Testis (tissue), 5 donors: ENCODE measurements around the gene BAG5. TPM values are rescaled to one million over a fixed set of nuclear protein-coding genes. Genes with fewer than 3 reads are reported as not detected.
"Not testable (repeated sequence)": the region's sequence is repeated elsewhere in the genome, so short reads cannot be mapped to it uniquely, and the experiment has no call there.

Experiments
- DNase-seq: peaks from one replicate; pipeline ENCODE4 v3.0.0-alpha.2; 2019
- H3K27ac ChIP-seq, 2 donors: fragments of 200-600 bp; sonication (generic); one replicate each; pipeline ENCODE4 v1.5.1; 2019
- H3K27me3 ChIP-seq: fragments of 200-600 bp; sonication (generic); one replicate; pipeline ENCODE4 v1.5.1; 2019
- H3K36me3 ChIP-seq: fragments of 200-600 bp; sonication (generic); one replicate; pipeline ENCODE4 v1.5.1; 2017; ENCODE audit warnings: low read depth; ENCODE audit errors: missing control alignments
- H3K4me1 ChIP-seq: fragments of 200-600 bp; sonication (generic); one replicate; pipeline ENCODE4 v1.5.1; 2019
- H3K4me3 ChIP-seq, 2 donors: fragments of 200-600 bp; sonication (generic); one replicate each; pipeline ENCODE4 v1.5.1; 2017 to 2019
- H3K9me3 ChIP-seq: fragments of 200-600 bp; sonication (generic); one replicate; pipeline ENCODE4 v1.5.1; 2017
- POLR2A ChIP-seq: fragments of 450-650 bp; IDR thresholded peaks from one replicate; pipeline ENCODE4 v1.6.1; 2017; ENCODE audit warnings: antibody characterized with exemption, mild to moderate bottlenecking, moderate library complexity
- WGBS, 2 donors: methylation state at CpG; one replicate each; pipeline ENCODE4 v1.1.5; 2018; 5-methylcytosine and 5-hydroxymethylcytosine counted together
- intact Hi-C: fragments of 100-400 bp; cut with DNase I; formaldehyde crosslinking; loops from one replicate; pipeline ENCODE4 v1.15.1; 2023; ENCODE audit warnings: low total_unique reads
- long read RNA-seq, 2 donors: transcript quantifications; one replicate each; lab custom pipeline, GENCODE V29; 2026
- polyA plus RNA-seq: library from polyadenylated mRNA; stranded (reverse); fragments of 350-450 nt; fragmentation: Illumina TruSeq; extraction: RNeasy Lipid Tissue Mini Kit (QIAGEN cat#74804); gene quantifications from one replicate; pipeline ENCODE4 v1.2.3, GENCODE V29; 2014; ENCODE audit warnings: low read depth, low replicate concordance; ENCODE audit not compliant: insufficient read depth
- total RNA-seq, 2 donors: library from RNA; depleted of rRNA; stranded (reverse); fragments of >200 nt; gene quantifications; one replicate each; pipeline ENCODE4 v1.2.3, GENCODE V29; 2016
- TF ChIP-seq, protein P1 (sequence below), 3 experiments: fragments of 450-650 bp in 2 of 3; fragments of 200-600 bp in 1 of 3; sonication (generic) in 1 of 3; IDR thresholded peaks; one replicate each; pipeline ENCODE4 v1.5.1; 2016 to 2019; ENCODE audit warnings: antibody characterized with exemption in 3 of 3, mild to moderate bottlenecking in 2 of 3, moderate library complexity in 1 of 3

BAG5 gene
- total RNA-seq (100 to 1,000 TPM in 1 of 2 donors, 10 to 100 TPM in 1; 63.4 to 124 TPM), polyA plus RNA-seq (202 TPM)
- long read RNA-seq, donor 1, full-length matches to known transcripts, result 13 of 145 reads
- long read RNA-seq, donor 1, partial matches to known transcripts, result 58 of 145 reads
- long read RNA-seq, donor 1, other reads (novel, unspliced or antisense), result 74 of 145 reads
- long read RNA-seq, donor 2, full-length matches to known transcripts, result 11 of 66 reads
- long read RNA-seq, donor 2, partial matches to known transcripts, result 16 of 66 reads
- long read RNA-seq, donor 2, other reads (novel, unspliced or antisense), result 39 of 66 reads

GRCh38 chr14:103562429-103563225 lies at the start of gene BAG5, which contains the start of gene COA8:
Gene BAG5, minus strand, starts transcription at chr14:103562657. Its CDS starts 1,493 bp downstream, at chr14:103561164.
Gene COA8, plus strand, starts transcription at chr14:103562960. Its CDS starts 42 bp downstream, at chr14:103563002.
- H3K4me1 ChIP-seq, result peaks cover 36% of the 10 kb centered on the region

DNA sequence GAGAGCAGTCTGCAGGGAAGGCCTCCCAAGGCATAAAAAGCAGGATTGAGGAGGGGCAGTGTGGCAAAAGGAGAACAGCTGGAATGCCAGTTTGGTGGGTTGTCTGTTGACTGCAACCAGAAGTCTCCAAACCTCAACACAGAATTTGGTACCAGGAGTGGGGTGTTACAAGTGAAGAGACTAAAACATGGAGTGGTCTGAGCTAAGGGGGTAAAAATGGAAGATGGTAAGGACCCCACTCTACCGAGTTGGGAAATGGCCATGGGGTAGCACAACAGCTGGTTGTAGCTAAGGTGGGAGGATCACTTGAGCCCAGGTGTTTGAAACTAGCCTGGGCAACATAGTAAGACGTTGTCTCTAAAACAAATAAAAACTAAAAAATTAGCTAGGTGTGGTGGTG lies 48.8 kb upstream of the BAG5 start:
- Histone ChIP-seq H3K27me3 (no peaks in the 10 kb centered on the region), H3K36me3 (no peaks in the 10 kb centered on the region), H3K27ac (no peak overlapping the region), H3K9me3 (no peaks in the 10 kb centered on the region), H3K4me1 (no peaks in the 10 kb centered on the region), H3K4me3 (no peak overlapping the region)
- DNase-seq, result no peak
- intact Hi-C loops, result no loop called here
- TF ChIP-seq, protein P1, sequence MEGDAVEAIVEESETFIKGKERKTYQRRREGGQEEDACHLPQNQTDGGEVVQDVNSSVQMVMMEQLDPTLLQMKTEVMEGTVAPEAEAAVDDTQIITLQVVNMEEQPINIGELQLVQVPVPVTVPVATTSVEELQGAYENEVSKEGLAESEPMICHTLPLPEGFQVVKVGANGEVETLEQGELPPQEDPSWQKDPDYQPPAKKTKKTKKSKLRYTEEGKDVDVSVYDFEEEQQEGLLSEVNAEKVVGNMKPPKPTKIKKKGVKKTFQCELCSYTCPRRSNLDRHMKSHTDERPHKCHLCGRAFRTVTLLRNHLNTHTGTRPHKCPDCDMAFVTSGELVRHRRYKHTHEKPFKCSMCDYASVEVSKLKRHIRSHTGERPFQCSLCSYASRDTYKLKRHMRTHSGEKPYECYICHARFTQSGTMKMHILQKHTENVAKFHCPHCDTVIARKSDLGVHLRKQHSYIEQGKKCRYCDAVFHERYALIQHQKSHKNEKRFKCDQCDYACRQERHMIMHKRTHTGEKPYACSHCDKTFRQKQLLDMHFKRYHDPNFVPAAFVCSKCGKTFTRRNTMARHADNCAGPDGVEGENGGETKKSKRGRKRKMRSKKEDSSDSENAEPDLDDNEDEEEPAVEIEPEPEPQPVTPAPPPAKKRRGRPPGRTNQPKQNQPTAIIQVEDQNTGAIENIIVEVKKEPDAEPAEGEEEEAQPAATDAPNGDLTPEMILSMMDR (IDR thresholded peaks at IDR 0.05), result no peak
- no peak for TF ChIP-seq POLR2A
- 100% methylated on average over 2 of the region's 2 CpGs for WGBS, 2 donors

More at GRCh38 chr14:103562429-103563225, at the start of gene BAG5, which contains the start of gene COA8:
- TF ChIP-seq, protein P1 (IDR thresholded peaks at IDR 0.05), result peak in 2 of 3 experiments; percentile 41 to 64
- no peak for TF ChIP-seq POLR2A
- Histone ChIP-seq H3K27ac (peak within 1 kb of the TSS; percentile 88 to 95), H3K4me3 (peak within 1 kb of the TSS; percentile 99), H3K27me3 (no peaks in the 10 kb centered on the region), H3K36me3 (no peaks in the 10 kb centered on the region), H3K9me3 (no peaks in the 10 kb centered on the region)
- WGBS, 2 donors, result 0 to 1% methylated on average over 20 of the region's 109 CpGs
- DNase-seq, result peak; percentile 90
- intact Hi-C loops, result no loop called here

GRCh38 chr14:103609081-103609480 lies 46.6 kb upstream of the BAG5 start:
- H3K4me1 ChIP-seq, H3K27ac ChIP-seq, H3K36me3 ChIP-seq, H3K4me3 ChIP-seq, DNase-seq, H3K9me3 ChIP-seq, H3K27me3 ChIP-seq, intact Hi-C loops: not testable (repeated sequence)
- WGBS, 2 donors, result 93 to 95% methylated on average over 4 of the region's 4 CpGs

- no peak for DNase-seq
- WGBS, 2 donors, result 63 to 67% methylated on average over 15 of the region's 15 CpGs
- intact Hi-C loops, result no loop called here
- no peaks in the 10 kb centered on the region for H3K36me3 ChIP-seq
- no peak for TF ChIP-seq POLR2A
- no peaks in the 10 kb centered on the region for H3K4me1 ChIP-seq
- no peak overlapping the region for H3K27ac ChIP-seq
- no peak overlapping the region for H3K4me3 ChIP-seq
- no peaks in the 10 kb centered on the region for H3K27me3 ChIP-seq
- H3K9me3 ChIP-seq, result no peaks in the 10 kb centered on the region
Measured at GRCh38 chr14:103607822-103608221, 45.4 kb upstream of the BAG5 start.

DNA sequence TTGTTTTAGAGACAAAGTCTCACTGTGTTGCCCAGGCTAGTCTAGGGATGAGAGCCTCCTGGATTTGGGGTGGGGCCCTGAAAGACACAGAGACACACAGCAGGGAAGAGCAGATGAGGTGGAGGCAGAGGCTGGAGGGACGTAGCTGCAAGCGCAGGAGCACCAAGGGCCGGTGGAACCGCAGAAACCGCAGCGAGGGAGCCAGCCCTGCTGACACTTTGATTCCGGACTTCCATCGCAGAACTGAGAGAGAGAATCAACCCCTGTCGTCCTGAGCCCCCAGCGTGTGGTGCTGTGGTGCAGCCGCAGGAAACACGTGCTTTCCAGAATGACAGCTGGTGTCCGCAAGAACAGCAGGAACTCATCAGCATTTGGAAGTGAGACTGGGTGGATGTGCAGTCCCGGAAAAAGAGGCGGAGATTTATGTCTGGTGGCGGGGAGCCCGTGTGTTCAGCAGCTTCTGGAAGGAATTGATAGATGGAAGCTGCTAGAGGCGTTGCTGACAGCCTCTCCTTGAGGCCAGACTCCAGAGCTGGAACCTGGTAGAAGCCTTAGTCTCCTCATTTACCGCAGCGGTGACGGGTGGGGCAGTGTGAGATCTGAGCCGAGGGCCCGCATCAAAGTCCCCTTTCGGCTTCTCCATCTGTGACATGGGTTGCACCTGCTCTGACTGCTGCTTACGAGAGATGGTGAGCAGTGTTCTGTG lies 44.7 kb upstream of the BAG5 start:
- no peaks in the 10 kb centered on the region for H3K9me3 ChIP-seq
- H3K4me1 ChIP-seq, result no peaks in the 10 kb centered on the region
- no peak overlapping the region for H3K4me3 ChIP-seq
- no peaks in the 10 kb centered on the region for H3K27me3 ChIP-seq
- H3K36me3 ChIP-seq, result no peaks in the 10 kb centered on the region
- no peak overlapping the region for H3K27ac ChIP-seq
- WGBS, 2 donors, result 29 to 35% methylated on average over 18 to 25 of the region's 25 CpGs
- TF ChIP-seq, protein P1 (IDR thresholded peaks at IDR 0.05), result no peak
- TF ChIP-seq POLR2A, result no peak
- DNase-seq, result peak; percentile 71
- intact Hi-C loops, result no loop called here
